SU-DHL-6 (cell line): ENCODE measurements around the gene CCDC170.

Source experiments
- CTCF ChIP-seq: fragments of 200-600 bp; sonication (generic); IDR thresholded peaks from one replicate; pipeline ENCODE4 v1.5.1; 2017; ENCODE audit warnings: antibody characterized with exemption, mild to moderate bottlenecking, low read length, moderate library complexity; ENCODE audit not compliant: insufficient read depth, poor library complexity, severe bottlenecking
- EZH2phosphoT487 ChIP-seq: fragments of 200-600 bp; sonication (generic), shearing (Covaris generic); conservative IDR thresholded peaks from 2 replicates; pipeline ENCODE4 v1.6.1; 2018; ENCODE audit warnings: mild to moderate bottlenecking, antibody characterized with exemption, low read length, moderate library complexity, mixed read lengths

DNA sequence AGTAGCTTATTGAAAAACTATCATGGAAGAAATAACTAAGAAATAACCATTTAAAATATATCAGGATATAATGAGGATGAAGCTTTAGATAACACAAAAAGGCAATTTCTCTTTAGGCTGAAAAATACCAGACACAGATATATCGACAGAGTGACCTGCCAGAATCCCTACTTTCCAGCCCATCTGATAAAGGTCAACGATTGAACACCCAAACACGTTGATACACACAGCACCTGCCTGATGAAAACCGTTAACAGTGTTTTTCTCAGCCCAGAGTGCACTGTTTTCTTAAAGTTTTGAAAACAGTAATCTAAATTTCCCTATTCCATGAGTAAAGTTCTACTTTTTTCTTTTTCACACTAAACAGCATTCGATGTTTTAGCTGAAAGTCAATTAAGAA is 170.6 kb downstream of the CCDC170 start:
- no peak for TF ChIP-seq CTCF
- no peak for TF ChIP-seq EZH2phosphoT487
